Hematopoietic multipotent progenitor cell (in vitro differentiated cells): ENCODE results near the gene ARID1B. TPM values are rescaled to one million over a fixed set of nuclear protein-coding genes. Genes with fewer than 3 reads are reported as not detected.

Experiments used
- DNase-seq, 3 donors: peaks; one replicate each; pipeline ENCODE4 v3.0.0-alpha.2; 2011 to 2015; ENCODE audit warnings: low read depth in 2 of 3, low spot score in 2 of 3
- total RNA-seq: library from RNA; depleted of rRNA; stranded (reverse); fragments of >200 nt; gene quantifications from one replicate; pipeline ENCODE4 v1.2.3, GENCODE V29; 2012

The ARID1B gene
- total RNA-seq, 1 donor = 107 TPM

DNA sequence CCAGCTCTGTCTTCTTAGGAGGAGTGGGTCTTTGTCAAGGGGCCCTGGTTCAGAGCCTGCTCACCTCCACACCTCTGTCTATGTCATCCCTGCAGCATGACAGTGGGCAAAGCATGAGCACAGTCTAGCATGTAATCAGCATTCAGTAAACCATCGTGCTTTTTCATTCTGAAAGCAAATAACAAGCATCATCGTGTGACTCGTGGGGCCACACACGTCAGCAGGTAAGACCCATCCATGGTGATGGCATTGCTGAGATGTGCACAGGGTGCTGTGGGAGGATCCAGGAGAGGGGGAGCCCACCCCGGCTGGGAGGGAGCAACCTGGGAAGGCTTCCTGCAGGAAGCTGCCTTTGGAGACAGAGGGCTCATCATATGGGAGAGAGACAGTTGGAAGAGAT lies 439.4 kb downstream of the ARID1B start:
- DNase-seq = no peak

DNA sequence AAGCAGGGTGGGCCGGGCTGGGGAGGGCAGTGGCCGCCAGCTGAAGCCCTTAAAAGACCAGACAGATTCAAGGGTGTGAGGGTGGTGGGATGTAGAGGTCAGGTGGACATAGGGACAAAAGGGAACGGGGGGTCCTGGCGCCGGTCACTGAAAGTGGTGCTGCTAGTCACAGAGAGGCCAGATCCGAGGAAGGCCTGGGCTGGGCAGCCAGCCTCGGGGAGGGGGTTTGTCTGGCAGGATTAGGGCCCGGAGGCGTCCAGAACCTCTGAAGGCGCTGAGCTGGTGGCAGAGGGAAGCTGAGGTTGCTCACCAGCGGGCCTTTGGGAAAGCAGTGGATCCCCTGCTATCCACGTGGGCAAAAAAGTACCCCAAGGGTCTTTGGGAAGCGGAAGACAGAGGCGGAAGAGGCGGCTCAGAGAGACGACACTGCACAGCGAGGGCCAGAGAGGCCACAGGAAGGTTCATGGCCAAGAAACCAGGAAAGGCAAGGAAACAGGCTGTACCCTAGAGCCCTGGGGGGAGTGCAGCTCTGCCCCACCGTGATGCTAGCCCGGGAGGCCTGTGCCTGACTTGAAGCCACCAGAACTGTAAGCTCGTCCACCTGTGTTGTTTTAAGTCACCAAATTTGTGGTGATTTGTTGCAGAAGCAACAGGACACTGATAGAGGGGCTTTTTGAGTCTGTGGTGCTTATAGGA lies 440.2 kb downstream of the ARID1B start:
- no peak for DNase-seq

DNA sequence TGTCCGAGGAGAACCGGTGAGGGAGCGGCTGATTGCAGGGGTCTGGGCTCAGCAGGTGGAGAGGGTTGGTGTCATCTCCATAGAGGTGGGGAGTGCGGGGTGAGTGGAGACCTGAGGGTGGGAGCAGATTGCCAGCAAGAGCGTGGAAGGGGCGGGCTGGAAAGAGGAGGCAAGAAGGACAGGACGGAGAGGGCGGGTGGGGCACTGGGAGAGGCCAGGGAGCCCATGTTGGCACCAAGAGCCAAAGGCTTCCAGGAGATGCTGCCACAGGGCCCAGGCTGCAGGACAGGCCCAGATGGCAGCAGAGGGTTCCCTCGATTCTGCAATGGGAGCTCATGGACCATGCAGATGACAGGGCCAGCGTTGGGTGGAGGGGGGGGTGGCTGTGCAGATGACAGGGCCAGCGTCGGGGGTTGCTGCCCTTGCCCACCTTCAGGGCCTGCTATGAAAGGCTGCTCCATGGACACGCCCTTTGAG lies 440.8 kb downstream of the ARID1B start:
- DNase-seq = no peak

DNA sequence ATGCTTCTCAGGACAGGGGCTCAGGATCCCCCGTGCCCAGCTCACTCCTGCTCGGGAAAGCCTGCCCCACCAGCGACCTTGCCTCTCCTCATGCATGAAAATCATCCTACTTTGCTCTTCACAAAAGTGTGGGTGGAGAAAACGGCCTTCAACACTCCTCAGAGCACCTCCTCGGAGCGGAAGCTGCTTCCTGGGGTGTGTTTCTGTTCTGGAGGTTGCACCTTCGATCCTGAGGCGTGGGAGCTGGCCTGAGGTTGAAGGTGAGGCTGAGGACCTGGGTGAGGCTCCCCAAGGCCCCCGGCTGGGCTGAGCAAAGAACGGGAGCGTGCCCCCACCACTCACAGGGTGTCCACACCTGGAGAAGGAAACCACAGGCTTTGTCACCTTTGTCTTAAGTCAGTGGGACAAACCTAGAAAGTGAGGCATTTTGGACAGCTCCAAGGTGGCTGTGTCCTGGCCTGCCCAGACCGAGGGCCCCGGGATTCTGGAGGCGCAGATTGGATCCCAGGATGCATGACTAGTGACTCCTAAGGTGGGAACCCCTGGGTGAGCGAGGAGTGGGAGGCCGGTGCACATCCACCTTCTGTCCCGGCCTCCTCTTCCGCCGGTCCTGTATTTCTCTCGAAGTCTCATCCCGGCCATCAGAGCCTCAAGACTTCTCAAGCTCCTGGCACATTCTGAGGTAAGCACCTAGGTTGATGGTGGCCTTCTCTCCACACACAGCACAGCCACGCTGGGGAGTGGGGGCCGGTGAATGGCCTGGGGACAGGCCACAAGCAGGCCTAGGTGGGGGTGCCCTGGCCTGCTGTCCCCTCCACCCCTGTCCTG lies 441.4 kb downstream of the ARID1B start:
- no peak for DNase-seq

DNA sequence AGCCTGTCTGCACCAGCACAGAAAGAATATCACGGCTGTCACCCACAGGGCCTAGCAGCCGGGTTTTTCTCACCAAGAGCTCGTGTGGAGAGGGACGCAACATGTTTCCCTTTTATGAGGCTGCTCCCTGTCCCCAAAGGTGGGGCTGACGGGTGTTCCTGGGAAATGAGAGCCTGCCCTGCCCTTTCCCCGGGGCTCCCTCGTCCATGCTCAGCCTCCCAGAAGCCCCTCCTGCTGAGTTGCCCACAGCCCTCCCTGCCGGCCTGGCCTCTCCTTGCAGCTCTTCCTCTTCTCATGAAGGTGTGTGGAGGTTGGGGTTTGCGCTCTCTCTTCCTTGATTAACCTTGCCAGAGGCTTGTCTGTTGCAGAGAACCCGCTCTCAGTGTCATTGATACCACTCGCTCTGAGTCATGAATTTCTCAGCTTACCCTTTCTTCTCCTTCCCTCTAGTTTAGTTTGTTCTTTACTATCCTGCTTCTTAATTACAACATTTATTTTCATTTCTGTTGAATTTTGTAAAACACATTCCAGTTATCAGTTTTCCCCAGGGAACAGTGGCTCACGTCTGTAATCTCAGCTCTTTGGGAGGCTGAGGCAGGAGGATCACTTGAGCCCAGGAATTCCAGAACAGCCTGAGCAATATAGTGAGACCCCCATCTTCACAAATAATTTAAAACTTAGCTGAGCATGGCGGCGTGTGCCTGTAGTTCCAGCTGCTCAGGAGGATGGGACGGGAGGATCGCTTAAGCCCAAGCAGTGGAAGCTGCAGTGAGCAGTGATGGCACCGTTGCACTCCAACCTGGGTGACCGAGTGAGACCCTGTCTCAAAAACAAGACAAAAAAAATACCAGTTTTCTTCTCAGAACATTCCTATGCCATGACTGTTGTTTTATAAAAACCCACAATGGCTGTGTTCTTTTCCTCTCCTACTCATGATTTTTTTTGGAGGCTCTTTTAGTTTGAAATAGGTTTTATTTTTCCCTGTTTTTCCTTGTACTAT lies 442.3 kb downstream of the ARID1B start:
- DNase-seq = no peak

DNA sequence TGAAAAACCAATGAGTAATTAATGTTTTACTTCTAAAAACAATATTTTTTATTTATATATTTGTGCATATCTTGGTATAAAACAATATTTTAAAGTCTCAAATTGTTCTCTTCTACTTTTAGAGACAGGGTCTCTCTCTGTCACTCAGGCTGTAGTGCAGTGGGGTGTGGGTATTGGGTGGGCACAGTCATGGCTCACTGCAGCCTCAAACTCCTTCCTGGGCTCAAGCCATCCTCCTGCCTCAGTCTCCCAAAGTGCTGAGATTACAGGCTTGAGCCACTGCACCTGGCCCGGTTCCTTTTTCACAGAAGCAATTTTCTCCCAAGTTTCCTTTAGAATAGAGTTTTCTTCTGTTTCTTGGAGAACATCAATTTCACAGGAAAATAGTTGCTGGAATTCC lies 443.3 kb downstream of the ARID1B start:
- DNase-seq = no peak

DNA sequence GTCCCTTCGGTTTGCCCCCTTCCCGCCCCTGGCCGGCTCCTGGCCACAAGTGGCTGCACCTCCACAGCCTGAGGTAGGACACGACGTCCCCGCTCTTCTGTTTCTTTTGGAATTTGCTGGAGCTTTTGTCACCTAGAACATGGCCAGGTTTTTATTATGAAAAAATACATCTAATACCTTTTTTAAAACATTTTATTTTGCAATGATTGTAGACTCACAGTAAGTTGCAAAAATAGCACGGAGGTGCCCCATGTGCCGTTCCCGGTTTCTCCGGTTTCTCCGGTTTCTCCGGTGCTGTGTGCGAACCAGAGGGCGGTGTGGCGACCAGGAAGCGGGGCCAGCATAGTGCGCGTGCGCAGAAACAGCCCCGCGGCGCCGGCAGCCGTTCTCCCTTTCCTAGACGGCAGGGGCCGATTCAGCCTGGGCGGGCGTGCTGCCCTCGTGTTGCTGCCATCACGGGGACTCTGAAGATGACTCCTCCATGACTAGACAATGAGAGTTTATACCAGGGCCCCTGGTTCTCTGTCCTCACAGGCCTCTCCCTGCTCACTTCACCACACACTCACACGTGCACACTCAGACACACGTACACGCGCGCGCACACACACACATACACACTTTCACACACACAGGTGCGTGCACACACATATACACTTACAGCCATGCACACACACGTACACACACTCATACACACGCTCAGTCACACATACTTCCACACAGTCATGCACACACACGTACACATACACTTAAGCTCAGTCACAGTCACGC lies 444.1 kb downstream of the ARID1B start:
- DNase-seq = peak; percentile 59 to 84 (median 77)

DNA sequence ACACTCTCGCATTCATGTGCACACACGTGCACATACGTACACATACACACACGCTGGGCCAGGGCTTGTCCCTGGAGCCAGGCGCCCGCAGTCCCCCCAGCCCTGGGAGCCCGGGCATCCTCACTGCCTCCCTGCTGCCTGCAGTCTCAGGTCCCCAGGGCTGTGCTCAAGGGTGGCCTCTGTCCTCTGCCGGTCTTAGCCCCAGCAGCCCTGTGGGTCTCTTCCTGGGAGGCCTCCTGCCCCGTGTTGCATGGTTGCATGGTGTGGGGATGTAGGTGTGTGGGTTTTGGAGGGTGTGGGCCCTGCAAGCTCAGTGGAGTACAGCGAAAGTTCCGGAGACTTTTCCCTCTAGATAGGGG lies 444.6 kb downstream of the ARID1B start:
- DNase-seq = no peak

DNA sequence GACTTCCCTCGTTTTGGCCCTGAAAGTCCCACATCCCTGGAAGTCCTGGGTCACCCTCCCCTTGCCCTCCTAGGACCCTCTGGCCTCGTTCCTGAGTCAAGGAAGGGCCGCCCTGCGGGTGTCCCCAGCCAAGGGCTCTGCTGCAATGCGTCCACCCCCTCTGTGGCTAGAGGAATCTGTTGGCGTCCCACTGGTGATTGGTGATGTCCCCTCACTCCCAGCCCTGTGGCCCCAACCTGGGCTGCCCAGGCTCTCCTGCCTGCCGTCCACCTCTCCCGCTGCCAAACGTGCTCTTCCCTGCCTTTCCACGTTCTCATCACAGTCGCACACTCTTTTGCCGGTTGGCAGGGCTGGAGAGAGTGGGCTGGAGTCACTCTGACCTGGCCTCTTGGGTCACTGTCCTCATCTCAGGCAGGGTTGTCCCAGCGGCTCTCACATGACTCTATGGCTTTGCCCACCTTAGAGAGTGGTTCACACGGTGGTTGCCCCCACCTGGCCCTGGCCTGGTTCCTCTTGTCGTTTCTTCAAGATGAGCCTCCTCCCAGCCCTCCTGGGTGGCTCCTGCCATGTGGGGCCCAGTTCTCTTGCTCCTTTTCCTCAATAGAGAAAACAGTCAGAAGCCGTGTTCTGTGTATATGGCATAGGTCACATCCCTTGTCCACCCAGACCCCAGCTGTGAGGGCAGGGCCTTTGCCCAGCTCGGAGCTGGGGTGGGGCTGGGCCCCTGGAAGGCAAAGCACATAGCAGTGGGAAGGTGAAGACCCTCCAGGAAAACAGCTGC lies 445.2 kb downstream of the ARID1B start:
- peak in 1 of 3 donors; percentile 11 for DNase-seq

DNA sequence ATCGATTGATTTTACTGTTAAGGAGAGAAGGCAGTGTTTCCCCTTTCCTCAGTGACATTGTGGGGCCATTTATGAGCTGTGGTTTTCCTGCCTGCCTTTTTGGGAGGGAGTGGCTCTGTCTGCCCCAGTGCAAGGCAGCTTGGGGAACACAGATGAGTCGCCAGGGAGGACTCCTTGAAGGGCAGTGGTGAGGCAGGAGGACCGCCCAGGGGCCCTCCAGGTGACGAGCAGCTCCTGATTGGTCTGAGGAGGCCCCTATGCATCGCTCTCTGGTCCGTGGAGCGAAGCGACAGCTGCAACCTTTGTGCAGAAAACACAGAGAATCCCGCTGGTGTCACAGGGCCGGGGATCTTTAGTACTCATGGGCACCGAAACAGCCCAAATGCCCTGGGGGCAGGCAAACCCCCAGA lies 445.8 kb downstream of the ARID1B start:
- DNase-seq = peak in 2 of 3 donors; percentile 49 to 60

DNA sequence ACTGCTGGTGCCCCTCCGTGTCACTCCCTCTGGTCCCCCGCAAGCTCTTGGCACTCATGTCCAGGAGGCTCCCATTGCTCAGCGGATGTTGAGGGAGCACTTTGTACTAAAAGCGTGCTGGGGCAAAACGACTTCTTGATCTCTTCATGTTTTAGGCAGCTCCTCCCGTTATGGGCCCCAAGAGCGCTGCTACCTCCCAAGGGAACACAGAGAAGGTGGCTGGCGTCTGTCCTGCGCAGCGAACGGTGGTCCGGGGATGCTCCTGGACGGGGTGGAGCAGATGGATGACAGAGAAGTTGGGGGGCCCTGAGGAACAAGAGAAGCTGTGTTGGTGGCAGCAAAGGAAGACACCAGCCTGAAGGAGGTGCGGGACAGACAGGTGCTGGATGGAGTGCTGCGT lies 446.3 kb downstream of the ARID1B start:
- no peak for DNase-seq

DNA sequence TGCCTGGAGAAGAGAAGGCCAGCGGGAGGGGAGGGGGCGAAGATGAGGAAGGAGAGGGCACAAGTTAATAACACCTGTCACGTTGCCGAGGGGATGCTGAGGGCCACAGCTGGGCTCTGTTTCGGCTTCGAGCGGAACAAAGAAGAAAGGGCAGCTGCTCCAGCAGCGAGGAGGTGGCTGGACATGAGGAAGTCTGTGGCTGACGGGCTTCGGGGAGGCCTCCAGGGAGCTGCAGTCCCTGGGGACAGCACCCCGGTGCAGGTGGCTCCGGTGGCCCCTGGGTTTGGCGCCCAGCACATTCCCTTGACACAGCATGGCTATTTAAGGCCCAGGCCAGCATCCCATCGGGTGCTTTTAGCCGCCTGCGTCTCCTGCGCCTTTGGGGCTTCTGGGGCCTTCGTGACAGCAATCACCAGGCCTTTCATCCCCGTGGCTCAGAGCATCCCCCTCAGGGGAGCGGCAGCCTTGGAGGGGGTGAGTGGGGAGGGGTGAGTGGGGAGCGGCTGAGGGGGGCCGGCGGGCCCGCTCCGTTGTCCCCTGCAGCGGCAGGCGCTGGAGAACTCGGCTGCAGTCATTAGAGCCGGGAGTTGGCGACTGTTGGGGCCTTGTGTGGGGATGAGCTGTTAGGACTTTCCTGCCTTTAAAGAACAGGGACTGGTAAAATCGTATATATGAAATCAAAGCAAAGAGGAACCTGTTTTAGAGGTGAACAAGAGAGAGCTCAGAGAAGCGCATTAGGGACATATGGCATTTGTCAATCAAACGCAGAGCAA lies 447.2 kb downstream of the ARID1B start:
- no peak for DNase-seq

DNA sequence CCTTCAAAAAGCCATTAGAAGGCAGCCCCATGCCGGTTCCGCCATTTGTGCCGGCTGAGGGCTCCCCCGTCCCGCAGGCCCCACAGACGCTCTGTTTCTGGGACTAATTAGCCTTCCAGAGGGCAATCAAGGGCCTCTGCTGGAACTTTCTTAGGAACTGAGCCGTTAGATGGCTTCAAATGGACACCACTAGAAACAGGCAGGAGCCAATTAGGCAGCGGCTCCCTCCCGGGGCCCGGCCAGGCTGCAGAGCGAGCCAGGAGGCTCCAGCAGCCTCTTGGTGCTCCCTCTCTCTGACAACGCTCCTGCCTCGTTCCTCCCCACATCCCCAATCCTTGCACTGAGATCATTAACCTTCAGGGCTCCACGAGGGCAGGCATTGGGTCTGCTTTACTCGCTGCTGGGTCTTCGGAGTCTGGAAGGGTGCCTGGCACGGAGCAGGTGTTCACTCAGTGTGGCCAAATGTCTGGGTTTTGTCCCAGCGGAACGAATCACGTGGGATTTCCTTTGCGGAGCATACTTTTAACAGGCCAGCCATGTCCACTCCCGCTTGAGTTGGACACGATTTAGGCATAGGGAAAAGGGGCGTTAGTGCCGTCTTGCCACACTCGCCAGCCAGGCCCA lies 447.9 kb downstream of the ARID1B start:
- DNase-seq = no peak

DNA sequence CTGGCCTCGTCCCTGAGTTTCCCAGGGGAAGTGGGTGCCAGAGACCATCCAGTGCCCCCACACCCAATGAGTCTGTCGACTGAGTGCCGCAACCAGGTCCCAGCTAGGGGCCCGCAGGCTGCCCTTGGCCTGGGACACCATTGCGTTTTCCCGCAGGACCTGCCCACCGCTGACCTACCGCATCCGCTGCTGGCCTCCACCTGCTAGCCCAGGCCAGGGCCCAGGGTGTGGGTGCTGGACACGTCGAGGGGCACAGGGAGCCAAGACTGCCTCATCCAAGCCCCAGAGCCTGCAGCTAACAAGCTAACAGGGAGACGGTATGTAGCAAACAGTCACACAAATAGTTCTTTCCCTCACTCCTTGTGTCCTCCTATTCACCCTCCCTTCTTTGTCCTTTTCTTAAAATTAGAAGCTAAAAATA lies 448.4 kb downstream of the ARID1B start:
- no peak for DNase-seq

DNA sequence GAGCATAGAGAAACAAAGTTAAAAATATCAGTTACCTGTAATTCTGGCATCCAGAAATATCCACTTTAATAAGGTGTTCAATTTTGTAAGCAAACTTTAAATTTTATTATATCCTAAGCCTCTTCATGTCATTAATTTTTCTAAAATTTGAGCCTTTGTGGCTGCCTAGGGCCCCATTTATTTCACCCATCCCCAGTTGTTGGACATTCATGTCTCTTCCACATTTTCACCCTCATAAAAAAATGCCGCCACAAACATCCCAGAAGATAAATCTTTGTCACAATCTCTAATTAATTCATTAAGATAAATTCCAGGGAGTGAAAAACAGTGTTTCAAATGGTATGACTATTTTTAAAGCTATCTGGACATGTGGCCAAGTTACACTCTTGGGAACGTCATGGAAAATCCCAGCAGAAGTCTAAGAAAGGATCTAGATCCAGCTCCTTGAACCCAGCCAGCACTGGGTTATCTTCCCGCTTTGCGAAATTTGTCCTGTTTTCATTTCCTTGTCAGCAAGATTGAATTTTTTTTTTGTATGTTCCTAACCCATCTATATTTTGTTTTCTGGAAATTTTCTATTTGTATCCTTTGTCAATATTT lies 448.9 kb downstream of the ARID1B start:
- DNase-seq = no peak

DNA sequence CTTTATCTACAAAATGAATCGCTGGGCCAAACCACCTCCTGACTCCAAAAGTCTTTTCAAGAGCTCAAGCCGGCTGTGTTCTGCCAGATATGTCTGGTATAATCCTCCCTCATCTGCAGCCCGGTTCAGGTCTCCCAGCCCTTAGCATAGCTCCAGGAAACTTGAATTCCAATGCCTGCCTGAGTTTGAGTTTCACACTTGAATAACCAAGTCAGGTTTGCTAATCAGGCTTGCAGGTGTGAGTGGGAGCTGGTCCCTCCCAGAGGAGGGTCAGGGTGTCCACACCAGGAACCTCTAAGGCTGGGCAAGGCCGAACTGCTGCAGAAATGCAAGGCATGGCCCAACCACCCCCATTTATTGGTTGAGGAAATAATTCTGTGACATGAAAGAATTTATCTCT lies 449.6 kb downstream of the ARID1B start:
- DNase-seq = no peak
